G401.6 (cell line): ENCODE measurements around the gene TENM3.
"Not testable (repeated sequence)": the region's sequence is repeated elsewhere in the genome, so short reads cannot be mapped to it uniquely, and the experiment has no call there.

Experiments used
- FAIRE-seq: peaks from 2 replicates; lab custom pipeline; 2012; peaks lifted over from hg19 to GRCh38; lab: Jason Lieb, UNC

Gene TENM3

GRCh38 chr4:182228991-182229577 is 14.1 kb upstream of the TENM3 start:
- no peak for FAIRE-seq

- FAIRE-seq = no peak
Measured at GRCh38 chr4:182230256-182230655, 12.9 kb upstream of the TENM3 start.

GRCh38 chr4:182231080-182231479 is 12.1 kb upstream of the TENM3 start:
- no peak for FAIRE-seq

- FAIRE-seq = no peak
Measured at GRCh38 chr4:182231496-182231895, 11.7 kb upstream of the TENM3 start.

- no peak for FAIRE-seq
Measured at GRCh38 chr4:182233310-182234090, 9.7 kb upstream of the TENM3 start.

- FAIRE-seq = no peak
Measured at GRCh38 chr4:182235021-182235795, 8.0 kb upstream of the TENM3 start.

- FAIRE-seq = no peak
Measured at GRCh38 chr4:182236186-182236585, 7.0 kb upstream of the TENM3 start.

GRCh38 chr4:182237010-182237409 is 6.2 kb upstream of the TENM3 start:
- FAIRE-seq = not testable (repeated sequence)

- FAIRE-seq = no peak
Measured at GRCh38 chr4:182238355-182238931, 4.8 kb upstream of the TENM3 start.

GRCh38 chr4:182240161-182241130 is 2.8 kb upstream of the TENM3 start:
- no peak for FAIRE-seq

- not testable (repeated sequence) for FAIRE-seq
Measured at GRCh38 chr4:182242260-182242659, 942 bp upstream of the TENM3 start.

GRCh38 chr4:182242787-182243186 is 415 bp upstream of the TENM3 start:
- no peak for FAIRE-seq

- FAIRE-seq = no peak
Measured at GRCh38 chr4:182245041-182245440, 1.8 kb downstream of the TENM3 start.

- no peak for FAIRE-seq
Measured at GRCh38 chr4:182245541-182246215, 2.5 kb downstream of the TENM3 start.

GRCh38 chr4:182246401-182247205 is 3.4 kb downstream of the TENM3 start:
- FAIRE-seq = no peak

- no peak for FAIRE-seq
Measured at GRCh38 chr4:182248295-182248694, 5.1 kb downstream of the TENM3 start.

- FAIRE-seq = no peak
Measured at GRCh38 chr4:182250446-182250845, 7.2 kb downstream of the TENM3 start.

GRCh38 chr4:182251116-182251515 is 7.9 kb downstream of the TENM3 start:
- FAIRE-seq = no peak

- no peak for FAIRE-seq
Measured at GRCh38 chr4:182252220-182252619, 9.0 kb downstream of the TENM3 start.
